ENCODE results near the gene LIMS2.

DNA sequence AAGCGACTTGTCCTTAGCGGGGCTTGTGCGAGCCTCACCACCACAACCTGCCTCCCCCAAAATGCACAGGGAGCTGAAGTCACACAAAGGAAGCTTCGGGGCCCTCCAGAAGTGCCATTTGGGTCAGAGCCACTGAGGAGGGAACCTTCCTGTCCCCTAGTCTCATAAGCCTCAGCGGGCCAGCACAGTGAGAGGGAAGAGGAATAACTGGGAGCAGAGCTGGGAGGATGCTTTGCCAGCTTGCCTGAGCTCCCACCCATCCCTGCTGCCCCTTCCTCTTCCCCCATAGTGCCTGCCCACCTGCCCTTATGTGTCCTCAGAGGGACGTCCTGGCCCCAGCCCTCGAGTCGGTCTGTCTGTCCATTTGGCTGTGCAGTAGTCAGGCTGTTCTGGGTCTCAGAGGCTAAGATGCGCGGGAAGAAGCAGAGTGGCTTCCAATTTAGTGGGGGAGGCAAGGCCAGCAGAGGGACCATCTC, 81.2 kb downstream of the LIMS2 start:
- TF ChIP-seq, protein P1, sequence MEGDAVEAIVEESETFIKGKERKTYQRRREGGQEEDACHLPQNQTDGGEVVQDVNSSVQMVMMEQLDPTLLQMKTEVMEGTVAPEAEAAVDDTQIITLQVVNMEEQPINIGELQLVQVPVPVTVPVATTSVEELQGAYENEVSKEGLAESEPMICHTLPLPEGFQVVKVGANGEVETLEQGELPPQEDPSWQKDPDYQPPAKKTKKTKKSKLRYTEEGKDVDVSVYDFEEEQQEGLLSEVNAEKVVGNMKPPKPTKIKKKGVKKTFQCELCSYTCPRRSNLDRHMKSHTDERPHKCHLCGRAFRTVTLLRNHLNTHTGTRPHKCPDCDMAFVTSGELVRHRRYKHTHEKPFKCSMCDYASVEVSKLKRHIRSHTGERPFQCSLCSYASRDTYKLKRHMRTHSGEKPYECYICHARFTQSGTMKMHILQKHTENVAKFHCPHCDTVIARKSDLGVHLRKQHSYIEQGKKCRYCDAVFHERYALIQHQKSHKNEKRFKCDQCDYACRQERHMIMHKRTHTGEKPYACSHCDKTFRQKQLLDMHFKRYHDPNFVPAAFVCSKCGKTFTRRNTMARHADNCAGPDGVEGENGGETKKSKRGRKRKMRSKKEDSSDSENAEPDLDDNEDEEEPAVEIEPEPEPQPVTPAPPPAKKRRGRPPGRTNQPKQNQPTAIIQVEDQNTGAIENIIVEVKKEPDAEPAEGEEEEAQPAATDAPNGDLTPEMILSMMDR (tag by site-specific recombination; IDR thresholded peaks at IDR 0.05) = no peak
- TF ChIP-seq ZNF184 (tag by site-specific recombination; IDR thresholded peaks at IDR 0.05) (no peak), ZBTB7A (tag by site-specific recombination; IDR thresholded peaks at IDR 0.05; ENCODE audit: low read depth) (no peak), TCF7L2 (IDR thresholded peaks at IDR 0.05; ENCODE audit: borderline replicate concordance, low read depth, low read length) (no peak), ZNF529 (tag by site-specific recombination; IDR thresholded peaks at IDR 0.05; ENCODE audit: insufficient replicate concordance) (no peak), HOXA7 (CRISPR knock-in tag; IDR thresholded peaks at IDR 0.05; ENCODE audit: borderline replicate concordance) (no peak), ZNF791 (tag by site-specific recombination; IDR thresholded peaks at IDR 0.05) (no peak), ZNF626 (tag by site-specific recombination; IDR thresholded peaks at IDR 0.05) (no peak), ZNF302 (tag by site-specific recombination; IDR thresholded peaks at IDR 0.05; ENCODE audit: low read depth) (no peak), PRDM6 (tag by site-specific recombination; IDR thresholded peaks at IDR 0.05) (no peak), ZNF416 (tag by site-specific recombination; IDR thresholded peaks at IDR 0.05) (no peak), ZNF785 (tag by site-specific recombination; IDR thresholded peaks at IDR 0.05) (no peak)

Data from HEK293 (cell line).